ENCODE measurements around the gene ATP1A3. TPM values are rescaled to one million over a fixed set of nuclear protein-coding genes. Genes with fewer than 3 reads are reported as not detected.
"Not testable (repeated sequence)": the region's sequence is repeated elsewhere in the genome, so short reads cannot be mapped to it uniquely, and the experiment has no call there.

The ATP1A3 gene
- total and polyA plus RNA-seq, 3 experiments from 2014 or later = 1.9 to 8.2 (median 4.1) TPM

DNA sequence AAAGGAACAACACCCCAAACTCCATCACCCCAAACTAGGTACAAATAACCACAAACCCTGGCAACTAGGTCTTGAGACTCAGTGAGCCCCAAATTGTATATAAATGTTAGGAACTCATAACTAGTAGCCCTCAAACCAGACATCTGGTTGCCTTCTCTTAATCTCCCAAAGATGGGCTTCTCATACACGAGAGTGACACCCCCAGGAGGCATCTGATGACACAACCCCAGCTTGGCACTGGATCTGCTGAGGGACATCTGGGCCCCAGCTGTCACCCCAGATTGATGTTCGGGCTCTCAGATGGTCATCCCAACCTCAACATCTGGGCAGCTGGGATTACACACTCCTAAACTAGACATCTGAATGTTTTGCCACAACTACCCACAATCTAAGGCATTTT, 49.7 kb downstream of the ATP1A3 start:
- H3K9me3 Mint-ChIP-seq = peaks cover 0 to 2% (median 0%) of the 10 kb centered on the region in 5 donors
- H3K27me3 Mint-ChIP-seq = peaks cover 7 to 9% of the 10 kb centered on the region in 2 donors
- POLR2A ChIA-PET = interaction anchor here (0.6 to 3.5 kb wide), 6 partner anchors 9 to 84 kb away, joined by 5 to 24 read pairs (median 12); partner anchors contain the start of gene RPS19

GRCh38 chr19:41941410-41942202, 52.4 kb downstream of the ATP1A3 start:
- peak overlapping the region in 7 of 8 donors; percentile 52 to 97 (median 81) for H3K27ac Mint-ChIP-seq
- POLR2A ChIA-PET = interaction anchor here (1.2 kb wide), 1 partner anchor 82 kb away, joined by 3 read pairs; the partner anchor contains the start of gene RPS19

More for the DNA sequence above, 49.7 kb downstream of the ATP1A3 start:
- H3K9me3 ChIP-seq (ENCODE audit: low read length) = no peaks in the 10 kb centered on the region
- no peaks in the 10 kb centered on the region for H3K36me3 Mint-ChIP-seq
- H3K36me3 ChIP-seq (ENCODE audit: insufficient read depth, low read length) = no peaks in the 10 kb centered on the region
- no peaks in the 10 kb centered on the region for H3K27me3 ChIP-seq (ENCODE audit: insufficient read depth, low read length, poor library complexity, severe bottlenecking)
- H3K27ac Mint-ChIP-seq = peak overlapping the region; percentile 66 to 100 (median 98)
- no peak overlapping the region for H3K4me3 ChIP-seq (ENCODE audit: low read length)
- H3K4me1 ChIP-seq (ENCODE audit: insufficient read depth, low read length) = peaks cover 42% of the 10 kb centered on the region
- H3K4me1 Mint-ChIP-seq = peaks cover 45 to 71% (median 51%) of the 10 kb centered on the region in 3 donors
- DNase-seq = no peak
- CTCF ChIA-PET = interaction anchor here (1.0 to 5.4 kb wide), 11 partner anchors 13 to 89 kb away, joined by 3 to 57 read pairs (median 5); partner anchors contain the start of genes CD79A and RPS19
- peak overlapping the region; percentile 28 for H3K27ac ChIP-seq (ENCODE audit: low read depth, low read length)
- peak overlapping the region in 5 of 7 donors; percentile 20 to 74 (median 22) for H3K4me3 Mint-ChIP-seq

GRCh38 chr19:41940731-41941409, 53.2 kb downstream of the ATP1A3 start:
- Histone ChIP-seq H3K27me3 (ENCODE audit: insufficient read depth, low read length, poor library complexity, severe bottlenecking) (peaks cover 4% of the 10 kb centered on the region), H3K27ac (ENCODE audit: low read depth, low read length) (no peak overlapping the region), H3K9me3 (ENCODE audit: low read length) (no peaks in the 10 kb centered on the region), H3K4me1 (ENCODE audit: insufficient read depth, low read length) (peaks cover 38% of the 10 kb centered on the region), H3K36me3 (ENCODE audit: insufficient read depth, low read length) (no peaks in the 10 kb centered on the region), H3K4me3 (ENCODE audit: low read length) (peak overlapping the region; percentile 50)
- H3K27me3 Mint-ChIP-seq = peaks cover 9 to 13% of the 10 kb centered on the region in 2 donors
- DNase-seq = no peak
- H3K4me3 Mint-ChIP-seq = peak overlapping the region; percentile 64 to 89 (median 83)
- H3K4me1 Mint-ChIP-seq = peaks cover 39 to 65% (median 42%) of the 10 kb centered on the region in 3 donors
- H3K9me3 Mint-ChIP-seq = peaks cover 0 to 2% (median 0%) of the 10 kb centered on the region in 5 donors
- peak overlapping the region in 7 of 8 donors; percentile 81 to 97 (median 91) for H3K27ac Mint-ChIP-seq
- POLR2A ChIA-PET = interaction anchor here (1.2 kb wide), 1 partner anchor 81 kb away, joined by 3 read pairs; the partner anchor contains the start of gene RPS19
- H3K36me3 Mint-ChIP-seq = no peaks in the 10 kb centered on the region
- CTCF ChIA-PET = interaction anchor here (0.9 to 1.6 kb wide), 5 partner anchors 9 to 81 kb away, joined by 3 to 5 read pairs (median 4); partner anchors contain the start of gene RPS19

More at GRCh38 chr19:41941410-41942202, 52.4 kb downstream of the ATP1A3 start:
- Histone ChIP-seq H3K27ac (ENCODE audit: low read depth, low read length) (no peak overlapping the region), H3K27me3 (ENCODE audit: insufficient read depth, low read length, poor library complexity, severe bottlenecking) (no peaks in the 10 kb centered on the region), H3K36me3 (ENCODE audit: insufficient read depth, low read length) (no peaks in the 10 kb centered on the region), H3K4me1 (ENCODE audit: insufficient read depth, low read length) (peaks cover 38% of the 10 kb centered on the region), H3K4me3 (ENCODE audit: low read length) (no peak overlapping the region), H3K9me3 (ENCODE audit: low read length) (no peaks in the 10 kb centered on the region)
- no peak for DNase-seq
- Mint-ChIP-seq H3K4me1 (peaks cover 38 to 64% (median 42%) of the 10 kb centered on the region in 3 donors), H3K27me3 (peaks cover 9% of the 10 kb centered on the region in 2 donors), H3K36me3 (no peaks in the 10 kb centered on the region), H3K9me3 (peaks cover 0 to 2% (median 0%) of the 10 kb centered on the region in 5 donors), H3K4me3 (peak overlapping the region; percentile 50 to 82 (median 64))
- CTCF ChIA-PET = interaction anchor here (0.9 to 5.4 kb wide), 7 partner anchors 9 to 82 kb away, joined by 3 to 57 read pairs (median 4); partner anchors contain the start of gene RPS19

GRCh38 chr19:41939861-41940730, 53.9 kb downstream of the ATP1A3 start:
- Mint-ChIP-seq H3K36me3 (no peaks in the 10 kb centered on the region), H3K4me3 (peak overlapping the region in 6 of 7 donors; percentile 74 to 89 (median 83)), H3K27me3 (peaks cover 13 to 15% of the 10 kb centered on the region in 2 donors), H3K4me1 (peaks cover 36 to 63% (median 39%) of the 10 kb centered on the region in 3 donors), H3K27ac (peak overlapping the region in 6 of 8 donors; percentile 81 to 97 (median 92)), H3K9me3 (peaks cover 0 to 2% (median 0%) of the 10 kb centered on the region in 5 donors)
- no peaks in the 10 kb centered on the region for H3K36me3 ChIP-seq (ENCODE audit: insufficient read depth, low read length)
- DNase-seq = peak in 2 of 5 donors; percentile 23 to 69
- H3K4me1 ChIP-seq (ENCODE audit: insufficient read depth, low read length) = peaks cover 36% of the 10 kb centered on the region
- peak overlapping the region; percentile 50 for H3K4me3 ChIP-seq (ENCODE audit: low read length)
- CTCF ChIA-PET = interaction anchor here (1.6 kb wide), 1 partner anchor 12 kb away, joined by 5 read pairs; no protein-coding TSS in a partner anchor
- POLR2A ChIA-PET = interaction anchor here (0.6 to 0.7 kb wide), 2 partner anchors 9 to 41 kb away, joined by 3 read pairs; no protein-coding TSS in a partner anchor
- no peak overlapping the region for H3K27ac ChIP-seq (ENCODE audit: low read depth, low read length)
- H3K9me3 ChIP-seq (ENCODE audit: low read length) = no peaks in the 10 kb centered on the region
- H3K27me3 ChIP-seq (ENCODE audit: insufficient read depth, low read length, poor library complexity, severe bottlenecking) = peaks cover 8% of the 10 kb centered on the region

DNA sequence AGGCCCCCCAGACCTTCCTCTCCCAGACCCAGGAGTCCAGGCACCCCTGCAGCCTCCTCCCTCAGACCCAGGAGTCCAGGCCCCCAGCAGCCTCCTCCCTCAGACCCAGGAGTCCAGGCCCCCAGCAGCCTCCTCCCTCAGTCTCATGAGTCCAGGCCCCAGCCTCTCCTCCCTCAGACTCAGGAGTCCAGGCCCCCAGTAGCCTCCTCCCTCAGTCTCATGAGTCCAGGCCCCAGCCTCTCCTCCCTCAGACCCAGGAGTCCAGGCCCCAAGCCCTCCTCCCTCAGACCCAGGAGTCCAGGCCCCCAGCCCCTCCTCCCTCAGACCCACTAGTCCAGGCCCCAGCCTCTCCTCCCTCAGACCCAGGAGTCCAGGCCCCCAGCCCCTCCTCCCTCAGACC, 54.8 kb downstream of the ATP1A3 start:
- H3K4me3 Mint-ChIP-seq; H3K36me3 ChIP-seq (ENCODE audit: insufficient read depth, low read length); H3K9me3 Mint-ChIP-seq; H3K27ac ChIP-seq (ENCODE audit: low read depth, low read length); H3K27me3 ChIP-seq (ENCODE audit: insufficient read depth, low read length, poor library complexity, severe bottlenecking); CTCF ChIA-PET; H3K9me3 ChIP-seq (ENCODE audit: low read length); H3K4me3 ChIP-seq (ENCODE audit: low read length); DNase-seq; H3K36me3 Mint-ChIP-seq: not testable (repeated sequence)
- POLR2A ChIA-PET = interaction anchor here (0.6 to 0.7 kb wide), 2 partner anchors 8 to 40 kb away, joined by 3 read pairs; no protein-coding TSS in a partner anchor
- peaks cover 36% of the 10 kb centered on the region for H3K4me1 ChIP-seq (ENCODE audit: insufficient read depth, low read length)
- Mint-ChIP-seq H3K27ac (peak overlapping the region in 3 of 8 donors; percentile 22 to 94 (median 60)), H3K27me3 (peaks cover 16 to 18% of the 10 kb centered on the region in 2 donors), H3K4me1 (peaks cover 35 to 63% (median 38%) of the 10 kb centered on the region in 3 donors)

DNA sequence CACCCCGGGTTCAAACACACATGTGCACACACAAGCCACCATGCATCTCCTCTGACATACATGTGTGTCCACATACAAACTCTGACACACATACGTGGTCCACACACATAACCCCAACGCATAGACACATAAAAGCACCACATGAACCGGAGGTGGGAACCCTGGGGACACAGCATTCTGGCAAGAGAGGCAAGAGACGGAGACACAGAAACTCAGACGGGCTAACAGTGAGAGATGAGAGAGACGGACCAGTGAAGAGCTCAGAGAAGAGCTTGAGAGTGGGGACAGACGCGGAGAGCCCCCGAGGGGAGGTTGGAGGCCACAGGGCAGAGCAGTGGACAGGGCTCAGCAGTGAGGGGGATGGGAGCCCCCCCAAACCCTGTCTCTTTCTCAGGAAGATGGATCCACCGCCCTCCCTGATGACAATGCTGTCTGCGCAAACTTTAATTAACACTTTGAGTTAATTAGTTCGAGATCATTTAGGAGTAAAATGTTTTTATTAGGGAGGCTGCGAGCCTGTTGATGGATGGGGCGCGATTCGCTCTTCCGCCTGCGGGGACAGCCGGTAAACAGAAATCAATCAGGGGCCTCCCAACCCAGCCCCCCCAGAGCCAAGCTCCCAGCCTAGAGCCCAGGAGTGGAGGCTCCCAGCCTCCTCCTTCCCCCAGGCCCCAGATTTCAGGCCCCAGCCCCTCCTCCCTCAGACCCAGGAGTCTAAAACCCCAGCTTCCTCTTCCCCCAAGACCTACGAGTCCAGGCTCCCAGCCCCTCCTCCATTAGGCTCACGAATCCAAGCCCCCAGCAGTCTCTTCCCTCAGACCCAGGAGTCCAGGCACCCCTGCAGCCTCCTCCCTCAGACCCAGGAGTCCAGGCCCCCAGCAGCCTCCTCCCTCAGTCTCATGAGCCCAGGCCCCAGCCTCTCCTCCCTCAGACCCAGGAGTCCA, 56.2 kb downstream of the ATP1A3 start:
- Histone ChIP-seq H3K4me1 (ENCODE audit: insufficient read depth, low read length) (peaks cover 39% of the 10 kb centered on the region), H3K9me3 (ENCODE audit: low read length) (no peaks in the 10 kb centered on the region), H3K4me3 (ENCODE audit: low read length) (no peak overlapping the region), H3K27ac (ENCODE audit: low read depth, low read length) (no peak overlapping the region), H3K27me3 (ENCODE audit: insufficient read depth, low read length, poor library complexity, severe bottlenecking) (peaks cover 8% of the 10 kb centered on the region), H3K36me3 (ENCODE audit: insufficient read depth, low read length) (no peaks in the 10 kb centered on the region)
- no peak for DNase-seq
- peak overlapping the region in 4 of 7 donors; percentile 5 to 55 (median 24) for H3K4me3 Mint-ChIP-seq
- H3K36me3 Mint-ChIP-seq = no peaks in the 10 kb centered on the region
- H3K27me3 Mint-ChIP-seq = peaks cover 14 to 18% of the 10 kb centered on the region in 2 donors
- peaks cover 42 to 62% (median 42%) of the 10 kb centered on the region in 3 donors for H3K4me1 Mint-ChIP-seq
- CTCF ChIA-PET = interaction anchor here (0.8 to 2.2 kb wide), 5 partner anchors 8 to 65 kb away, joined by 4 to 12 read pairs (median 7); no protein-coding TSS in a partner anchor
- POLR2A ChIA-PET = interaction anchor here (0.9 to 2.3 kb wide), 4 partner anchors 8 to 66 kb away, joined by 3 to 14 read pairs (median 3); no protein-coding TSS in a partner anchor
- H3K27ac Mint-ChIP-seq = peak overlapping the region in 7 of 8 donors; percentile 40 to 90 (median 65)
- H3K9me3 Mint-ChIP-seq = peaks cover 0 to 2% (median 0%) of the 10 kb centered on the region in 5 donors

All from CD8-positive, alpha-beta memory T cell (primary cell).